Suppressor macrophage (primary cell): Measurements from ENCODE around the gene SLC18A2.
"Not testable (repeated sequence)": the region's sequence is repeated elsewhere in the genome, so short reads cannot be mapped to it uniquely, and the experiment has no call there.

ENCODE experiments used
- DNase-seq, 4 experiments: peaks; one replicate each; pipeline ENCODE4 v3.0.0-alpha.2; 2020 to 2022
- total RNA-seq, 17 experiments: gene quantifications; one replicate each; lab custom pipeline; 2026; ENCODE audit warnings: mixed read lengths in 6 of 17, inconsistent platforms in 3 of 17; lab: John Stamatoyannopoulos, UW

SLC18A2 gene
- 0 to 2.3 (median 0.08) reads per million in 17 experiments for total RNA-seq

DNA sequence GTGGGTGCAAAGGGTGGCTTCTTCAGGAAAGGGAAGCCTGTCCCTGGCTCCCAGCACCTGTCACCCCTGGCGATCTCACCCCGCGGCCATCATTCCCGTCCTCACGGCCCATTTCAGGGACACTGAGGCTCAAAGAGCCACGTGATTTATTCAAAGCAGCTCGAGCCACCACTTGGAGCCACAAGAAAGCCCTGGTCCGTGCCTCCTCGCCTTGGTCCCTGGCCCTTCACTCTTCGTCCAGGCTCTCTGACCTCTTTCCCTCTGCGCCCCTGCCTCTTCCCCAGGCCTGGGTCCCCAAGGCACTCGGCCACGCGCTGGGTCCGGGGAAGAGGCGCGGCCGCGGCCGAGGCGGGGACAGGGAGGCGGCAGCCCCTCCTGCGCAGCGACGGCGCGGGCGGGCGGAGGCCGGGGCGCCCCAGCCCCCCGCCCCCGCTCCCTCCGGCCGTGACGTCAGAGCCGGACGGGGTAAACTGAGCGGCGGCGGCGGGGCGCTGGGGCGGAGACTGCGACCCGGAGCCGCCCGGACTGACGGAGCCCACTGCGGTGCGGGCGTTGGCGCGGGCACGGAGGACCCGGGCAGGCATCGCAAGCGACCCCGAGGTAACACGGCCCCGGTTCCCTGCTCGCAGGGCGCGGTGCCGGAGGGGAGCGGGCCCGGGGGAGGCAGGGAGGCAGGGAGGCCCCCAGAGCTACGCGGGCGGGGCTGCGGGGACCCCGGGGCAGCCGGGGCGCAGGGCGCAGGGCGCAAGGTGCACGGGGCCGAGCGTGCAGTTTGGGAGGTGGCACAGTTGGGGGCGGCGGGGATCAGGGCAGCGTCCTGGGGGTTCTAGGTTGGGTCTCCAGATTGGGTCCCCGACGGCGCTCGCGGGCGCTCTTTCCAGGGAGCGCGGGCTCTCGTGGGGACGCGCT is at the start of gene SLC18A2:
TSS of gene SLC18A2 (plus strand) at position 494 of the 909 bp plus-strand sequence. CDS start 580 bp downstream, outside the sequence.
- DNase-seq: no peak

DNA sequence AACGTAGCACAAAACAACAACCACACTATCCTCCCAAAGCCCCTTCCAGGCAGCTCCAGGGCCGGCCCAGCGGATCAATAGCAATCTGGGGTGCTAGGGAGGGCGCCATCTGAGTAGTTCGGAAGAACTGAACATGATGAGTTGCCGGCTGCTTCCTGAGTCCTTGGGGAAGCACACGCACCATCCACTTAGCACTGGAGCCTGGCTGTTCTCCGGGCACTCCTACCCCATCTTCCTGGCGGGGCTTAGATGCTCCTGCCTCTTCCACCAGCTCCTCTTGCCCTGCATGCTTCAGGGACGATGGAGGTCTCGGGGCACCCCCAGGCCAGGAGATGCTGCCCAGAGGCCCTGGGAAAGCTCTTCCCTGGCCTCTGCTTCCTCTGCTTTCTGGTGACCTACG is 43.7 kb upstream of the SLC18A2 start, which contains the start of gene KCNK18:
TSS of gene KCNK18 (plus strand) at position 301 of the 400 bp plus-strand sequence. CDS start at position 301, 0 bp downstream.
- no peak for DNase-seq

DNA sequence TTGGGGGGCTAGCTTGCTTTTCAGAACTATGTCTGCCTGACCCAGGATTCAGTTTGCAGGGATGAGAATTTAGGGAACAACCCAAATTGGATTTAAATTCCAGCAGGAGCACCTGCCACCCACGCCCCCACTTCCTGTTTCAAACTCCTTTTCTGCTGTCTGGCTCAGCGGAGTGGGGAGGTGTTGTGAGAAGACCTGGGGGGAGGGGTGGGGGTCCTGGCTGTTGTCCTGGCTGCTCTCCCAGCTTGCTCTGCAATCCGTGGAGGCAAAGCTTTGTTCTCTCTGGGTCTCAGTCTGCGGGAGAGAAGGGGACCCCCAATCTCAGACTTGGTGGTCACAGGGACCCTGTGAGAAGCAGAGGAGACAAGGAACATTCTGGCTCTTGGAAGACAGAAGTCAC is 42.8 kb upstream of the SLC18A2 start:
- DNase-seq: no peak

DNA sequence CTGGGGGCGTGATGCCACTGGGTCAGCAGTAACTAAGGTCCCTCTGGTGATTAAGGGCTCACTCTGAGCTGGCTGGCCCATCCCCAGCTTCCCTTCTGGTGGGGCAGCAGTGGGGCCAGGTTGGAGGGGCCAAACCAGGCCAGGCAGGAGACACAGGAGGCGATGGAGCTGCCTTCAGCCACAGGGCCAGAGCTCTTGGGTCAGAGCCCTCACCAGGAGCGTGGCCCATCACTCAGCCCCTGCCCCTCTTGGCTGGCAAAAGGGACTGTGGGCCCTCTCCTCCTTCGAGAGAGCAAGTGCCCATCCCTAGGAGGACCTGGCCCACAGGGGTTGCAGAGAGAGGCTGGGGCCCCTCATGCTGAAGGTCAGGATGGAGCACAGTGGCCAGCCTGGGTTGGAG is 39.1 kb upstream of the SLC18A2 start:
- DNase-seq: no peak

DNA sequence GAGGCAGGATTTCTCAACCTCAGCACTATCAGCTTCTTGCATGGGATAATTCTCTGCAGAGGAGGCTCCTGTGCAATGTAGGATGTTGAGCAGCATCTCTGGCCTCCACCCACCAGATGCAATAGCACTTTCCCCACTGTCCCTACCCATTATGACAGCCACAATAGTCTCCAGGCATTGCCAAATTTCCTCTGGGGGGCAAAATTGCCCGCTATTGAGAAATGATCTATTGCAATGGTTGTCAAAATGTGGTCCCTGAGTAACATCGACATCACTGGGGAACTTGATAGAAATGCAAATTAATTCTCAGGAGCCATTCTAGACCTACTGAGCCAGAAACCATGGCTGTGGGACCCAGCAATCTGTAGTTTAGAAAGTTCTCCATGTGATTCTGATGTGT is 36.6 kb upstream of the SLC18A2 start:
- no peak for DNase-seq

DNA sequence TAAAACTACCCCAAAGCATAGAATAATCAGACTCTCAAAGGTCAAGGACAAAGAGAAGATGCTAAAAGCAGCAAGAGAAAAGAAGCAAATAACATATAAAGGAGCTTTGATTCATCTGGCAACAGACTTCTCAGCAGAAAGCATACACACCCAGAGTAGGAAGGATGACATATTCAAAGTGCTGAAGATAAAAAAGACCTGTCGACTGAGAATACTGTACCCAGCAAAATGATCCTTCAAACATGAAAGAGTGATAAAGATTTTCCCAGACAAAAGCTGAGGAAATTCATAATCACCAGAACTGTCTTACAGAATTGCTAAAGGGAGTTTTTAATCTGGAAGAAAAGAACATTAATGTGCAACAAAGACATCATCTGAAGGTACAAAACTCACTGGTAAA is 28.7 kb upstream of the SLC18A2 start:
- DNase-seq: no peak

DNA sequence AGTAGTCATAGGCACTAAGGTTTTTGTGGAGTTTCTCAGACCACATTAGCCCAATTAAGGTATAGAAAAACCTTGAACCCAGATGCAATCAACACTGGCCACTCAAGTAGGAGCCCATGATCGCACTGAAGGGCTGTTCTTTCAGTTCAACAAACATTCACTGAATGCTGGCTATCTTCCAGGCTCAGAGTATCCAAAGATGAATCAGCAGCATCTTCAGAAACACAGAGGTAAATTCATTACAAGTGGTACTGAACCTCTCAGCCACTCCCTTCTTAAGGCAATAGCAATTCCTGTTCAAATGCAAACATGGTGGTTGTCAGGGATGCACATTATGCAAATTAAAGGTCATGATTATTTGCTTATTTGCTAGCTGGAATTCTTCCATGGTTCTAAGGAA is 26.5 kb upstream of the SLC18A2 start:
- no peak for DNase-seq

DNA sequence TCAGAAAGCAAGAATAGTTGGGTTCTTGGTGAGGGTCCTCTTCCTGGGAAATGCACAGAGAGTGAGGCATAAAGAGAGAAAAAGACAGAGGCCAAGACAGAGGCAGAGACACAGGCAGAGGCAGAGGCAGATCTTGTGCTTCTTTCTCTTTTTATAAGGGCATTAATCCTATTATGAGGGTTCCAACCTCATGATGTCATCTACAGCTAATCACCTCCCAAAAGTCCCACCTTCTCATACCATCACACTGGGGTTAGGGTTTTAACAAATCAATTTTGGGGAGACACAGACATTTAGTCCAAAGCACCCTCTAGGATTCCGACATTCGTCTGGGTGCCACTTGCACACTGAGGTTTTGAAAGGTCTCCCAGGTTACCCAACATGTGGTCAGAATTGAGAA is 25.8 kb upstream of the SLC18A2 start:
- DNase-seq: no peak

DNA sequence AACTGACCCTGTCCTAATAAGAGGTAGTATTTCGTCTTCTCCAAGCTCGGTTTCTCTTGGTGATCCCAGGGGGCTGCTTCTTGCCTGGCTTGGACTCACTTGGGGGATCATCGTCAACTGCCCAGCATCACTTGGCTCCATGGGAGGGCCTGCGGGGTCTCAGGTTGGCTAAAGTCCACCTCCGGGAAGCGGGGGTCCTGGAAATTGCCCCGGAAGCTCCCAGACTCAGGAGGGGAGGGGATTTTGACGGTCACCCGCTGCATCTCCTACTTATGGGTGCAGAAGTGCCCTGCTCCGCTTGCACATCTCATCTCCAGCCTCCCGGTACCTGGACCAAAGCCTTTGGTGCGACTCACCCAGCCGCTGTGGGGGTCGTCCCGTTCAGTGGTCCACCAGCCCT is 24.9 kb upstream of the SLC18A2 start:
- DNase-seq: no peak

DNA sequence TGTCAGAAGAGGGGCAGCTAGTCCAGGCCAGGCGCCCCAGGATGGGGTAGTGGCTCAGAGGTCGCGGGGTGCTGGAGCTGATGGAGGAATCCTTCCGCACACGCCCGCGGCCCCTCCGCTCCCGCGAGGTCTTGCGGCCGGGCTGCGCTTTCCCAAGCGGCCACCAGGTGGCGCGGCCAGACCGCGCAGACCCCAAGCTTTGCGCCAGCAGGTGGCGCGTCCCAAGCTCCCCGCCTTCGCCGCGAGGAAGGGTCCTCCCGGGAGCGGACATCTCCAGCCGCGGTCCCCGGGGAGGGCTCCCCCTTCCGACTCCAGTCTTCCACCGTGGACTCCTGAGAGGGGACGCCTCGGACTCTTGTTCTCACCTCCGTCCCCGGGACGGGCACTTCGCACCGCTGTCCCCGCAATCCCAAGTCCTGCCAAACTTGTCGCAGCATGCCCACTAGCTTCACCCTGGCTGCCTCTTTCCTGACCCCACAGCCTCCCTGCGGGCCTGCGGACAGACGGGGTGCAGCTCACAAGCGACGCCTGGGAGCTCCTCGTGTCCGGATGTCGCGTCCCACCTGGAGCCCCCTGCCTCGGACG is 24.2 kb upstream of the SLC18A2 start:
- peak; percentile 69 to 91 (median 82) for DNase-seq

DNA sequence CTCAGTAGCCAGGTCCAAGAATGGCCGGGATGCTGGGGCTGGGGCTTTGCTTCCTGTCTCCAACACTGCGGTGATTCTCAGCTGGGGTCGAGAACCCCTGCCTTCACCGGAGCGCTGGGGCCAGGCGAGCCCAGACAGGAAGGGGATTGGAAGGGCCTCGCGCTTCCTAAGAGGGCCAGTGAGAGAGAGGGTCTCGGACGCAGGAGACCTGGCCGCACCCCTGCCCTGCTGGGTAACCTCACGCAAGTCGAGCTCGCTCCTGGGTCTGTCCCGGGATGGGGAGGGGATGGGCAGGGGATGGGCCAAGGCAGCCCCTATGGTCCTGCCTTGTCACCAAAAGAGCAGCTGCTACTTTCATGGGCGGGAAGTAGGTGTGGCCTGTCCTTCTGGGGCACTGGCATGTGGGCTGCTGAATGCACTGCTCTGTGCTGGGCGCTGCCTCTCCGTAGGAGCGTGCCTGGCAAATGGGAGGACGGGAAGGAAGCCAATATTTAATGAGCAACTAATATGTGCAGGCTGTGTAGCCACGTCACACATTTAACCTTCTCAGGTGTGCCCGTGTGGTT is 23.6 kb upstream of the SLC18A2 start:
- peak in 3 of 4 experiments; percentile 11 to 35 (median 33) for DNase-seq

DNA sequence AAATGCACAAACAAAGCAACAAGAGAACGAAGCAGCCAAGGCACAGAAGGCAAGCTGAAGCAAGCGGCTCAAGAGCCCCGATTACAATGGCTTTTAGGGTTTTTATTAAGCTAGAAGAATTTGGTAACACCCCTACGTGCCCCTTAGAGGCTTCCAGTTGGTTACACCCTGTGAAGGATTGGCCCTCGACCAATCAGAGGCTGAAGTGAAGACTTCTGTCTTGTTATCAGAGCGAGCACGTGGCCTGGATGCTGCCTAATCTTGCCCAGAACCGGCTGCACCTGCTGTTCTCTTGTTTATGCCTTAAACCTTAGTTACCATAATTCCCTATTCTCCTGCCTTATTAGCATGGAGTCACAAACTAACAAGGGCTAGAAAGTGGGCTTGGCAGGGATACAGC is 22.3 kb upstream of the SLC18A2 start:
- no peak for DNase-seq

DNA sequence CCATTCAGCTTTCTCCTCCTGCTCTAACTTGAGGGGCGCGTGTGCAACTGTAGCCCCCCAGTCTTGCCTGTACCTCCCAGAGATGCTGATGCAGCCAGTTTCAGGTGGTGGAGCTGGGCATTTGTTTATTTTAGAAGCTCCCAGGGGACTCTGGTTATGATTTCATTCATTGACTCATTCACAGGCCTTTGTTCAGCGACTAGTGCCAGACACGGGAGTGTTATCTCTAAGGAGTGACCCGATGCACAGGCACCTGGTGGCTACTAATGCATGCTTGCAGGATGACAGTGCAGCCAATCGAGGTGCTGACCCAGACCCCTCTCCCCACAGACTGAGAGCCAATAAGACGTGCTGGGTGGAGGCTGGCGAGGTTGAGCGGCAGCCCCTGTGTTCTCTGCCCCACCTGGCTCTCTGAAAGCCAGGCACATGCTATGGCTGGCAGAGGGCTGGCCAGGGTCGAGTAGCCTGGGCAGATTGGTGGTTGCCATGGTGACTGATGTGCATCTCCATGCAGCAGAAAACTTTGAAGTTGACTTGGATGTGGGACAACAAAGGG is 19.7 kb upstream of the SLC18A2 start:
- no peak for DNase-seq

DNA sequence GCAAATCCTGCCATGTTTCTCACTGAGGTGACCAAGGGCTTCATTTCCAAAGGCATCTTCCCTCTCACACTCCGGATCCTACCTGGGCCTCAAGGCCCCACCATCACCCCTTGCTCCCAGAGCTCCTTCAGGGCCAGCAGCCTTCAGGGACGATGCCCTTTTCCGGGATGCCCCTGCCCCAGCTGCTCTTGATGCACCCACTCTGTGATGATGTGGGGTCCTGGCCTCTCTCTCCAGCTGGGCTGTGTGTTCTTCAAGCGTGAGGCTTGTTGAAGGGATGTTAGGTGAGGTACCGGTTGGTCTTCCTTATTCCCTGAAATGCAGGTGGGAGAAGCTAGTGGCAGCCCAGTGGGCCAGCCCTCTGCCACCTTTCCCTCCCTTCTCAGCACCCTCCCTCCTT is 18.4 kb upstream of the SLC18A2 start:
- DNase-seq: no peak

DNA sequence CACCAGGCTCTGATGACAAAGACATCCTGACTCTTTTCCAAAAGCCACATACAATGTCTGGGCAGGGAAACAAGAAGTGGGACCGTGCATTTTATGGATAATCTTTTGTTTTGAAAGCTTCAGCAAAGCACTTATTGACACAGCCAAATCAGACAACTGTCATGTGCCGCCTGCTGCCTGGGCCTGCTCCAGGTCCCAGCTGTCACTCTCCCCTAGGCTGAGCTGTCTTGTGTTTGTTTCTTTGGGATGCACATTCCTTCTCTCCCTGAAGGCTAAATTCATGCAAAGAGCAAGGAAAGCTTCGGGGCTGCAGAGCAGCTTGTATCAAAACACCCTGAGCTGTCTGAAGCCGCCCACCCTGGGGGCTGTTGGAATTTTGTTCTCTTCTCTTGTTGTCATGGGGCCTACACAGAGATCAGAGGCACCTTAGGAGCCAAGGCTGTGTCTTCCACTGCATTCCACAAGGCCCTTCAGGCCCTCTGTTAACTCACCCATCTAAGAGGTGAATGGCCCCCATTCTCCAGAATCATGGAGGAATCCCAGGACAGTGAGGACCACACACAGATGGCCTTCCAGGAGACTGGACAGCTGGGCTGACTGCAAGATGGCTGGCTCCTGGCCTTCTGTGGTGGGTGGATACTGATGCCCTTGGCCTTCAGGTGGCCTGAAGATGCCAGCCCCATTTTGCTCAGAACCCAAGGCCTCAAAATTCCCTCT is 17.8 kb upstream of the SLC18A2 start:
- DNase-seq: no peak

DNA sequence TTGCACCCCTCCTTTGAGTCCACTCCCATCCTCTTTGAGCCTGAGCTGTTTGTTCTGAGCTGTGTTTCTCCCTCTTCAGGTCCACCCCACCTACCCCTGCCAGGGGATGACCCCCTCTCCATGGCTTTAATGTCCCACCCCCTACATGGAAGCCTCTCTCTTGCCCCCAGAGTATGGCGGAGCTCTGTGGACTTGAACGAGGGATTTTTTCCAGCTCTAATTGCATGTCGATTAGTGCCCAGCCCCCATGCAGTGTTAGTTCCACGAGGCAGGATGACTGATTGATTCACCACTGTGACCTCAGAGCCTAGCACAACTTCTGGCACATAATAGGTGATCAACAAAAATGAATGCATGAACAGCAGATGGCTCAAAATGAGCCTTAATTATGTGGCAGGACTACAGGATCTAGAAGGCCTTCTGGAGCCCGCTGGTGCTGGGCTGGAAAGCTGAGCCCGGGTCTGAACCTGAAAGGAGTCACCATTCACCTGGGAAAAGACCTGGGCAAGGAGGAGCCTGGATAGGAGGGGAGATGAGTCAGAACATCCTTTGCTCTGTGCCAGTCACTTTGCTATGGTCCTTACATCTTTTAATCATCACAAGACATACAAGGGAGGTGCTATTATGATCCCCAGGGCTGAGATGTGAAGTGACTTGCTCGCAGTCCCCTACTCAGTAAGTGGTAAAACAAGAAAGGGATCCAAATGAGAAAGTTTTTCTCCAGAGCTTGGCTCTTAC is 17.1 kb upstream of the SLC18A2 start:
- no peak for DNase-seq

DNA sequence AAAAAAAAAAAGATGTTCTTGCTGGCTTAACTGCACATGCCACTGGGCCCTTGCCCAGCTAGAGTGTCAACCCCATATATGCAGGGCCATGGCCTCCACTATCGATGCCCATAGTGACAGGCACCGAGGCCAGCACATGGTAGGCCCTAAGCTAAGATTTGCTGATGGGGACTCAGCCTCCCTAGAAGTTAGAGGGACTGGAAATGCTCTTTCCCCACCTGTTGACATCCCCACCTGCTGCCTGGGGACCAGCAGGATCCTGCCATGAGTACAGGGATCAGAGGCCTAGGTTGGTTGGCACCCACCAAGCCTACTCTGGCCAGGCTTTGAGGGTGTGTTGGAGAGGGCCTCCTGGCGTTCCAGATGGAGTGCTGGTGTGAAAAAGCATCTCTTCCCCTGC is 16.0 kb upstream of the SLC18A2 start:
- DNase-seq: no peak

DNA sequence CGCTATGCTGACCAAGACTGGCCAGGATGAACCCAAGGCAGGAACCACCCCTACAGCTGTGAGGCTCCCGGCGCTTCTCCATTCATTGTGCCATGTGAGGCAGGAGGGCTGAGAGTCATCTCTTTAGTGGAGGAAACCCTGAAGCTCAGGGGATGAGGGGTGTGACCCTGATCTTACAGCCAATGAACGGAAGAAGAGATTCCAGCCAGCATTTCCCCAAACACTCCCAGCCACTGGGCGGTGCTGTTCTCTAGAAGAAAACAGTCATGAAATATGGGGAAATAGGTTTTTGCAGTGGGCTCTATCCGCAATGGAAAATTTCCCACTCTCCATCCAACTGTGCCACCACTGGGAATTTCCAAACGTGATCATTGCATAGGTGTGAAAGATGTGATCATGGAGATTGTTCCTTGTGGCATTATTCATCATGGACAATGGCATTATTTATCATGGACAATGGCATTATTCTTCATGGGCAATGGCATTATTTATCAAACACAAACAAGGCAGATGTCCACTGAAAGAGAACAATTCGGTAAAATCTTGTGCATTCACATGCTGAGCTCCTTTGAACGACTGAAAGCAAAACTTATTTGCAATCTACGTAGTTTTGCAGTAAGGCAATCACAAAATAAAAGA is 14.0 kb upstream of the SLC18A2 start:
- peak; percentile 71 to 80 (median 76) for DNase-seq

DNA sequence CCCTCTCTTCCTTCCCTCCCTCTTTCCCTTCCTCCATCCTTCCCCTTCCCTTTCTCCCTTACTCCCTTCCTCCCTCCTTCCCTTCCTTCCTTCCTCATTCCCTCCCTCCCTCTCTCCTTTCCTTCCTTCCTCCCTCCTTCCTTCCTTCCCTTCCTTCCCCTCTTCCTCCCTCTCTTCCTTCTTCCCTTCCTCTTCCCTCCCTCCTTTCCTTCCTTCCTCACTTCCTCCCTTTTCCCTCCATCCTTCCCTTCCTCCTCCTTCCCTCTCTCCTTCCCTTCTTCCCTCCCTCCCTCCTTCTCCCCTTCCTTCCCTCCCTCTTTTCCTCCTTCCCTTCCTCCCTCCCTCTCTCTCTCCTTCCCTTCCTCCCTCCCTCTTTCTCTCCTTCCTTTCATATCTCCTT is 12.7 kb upstream of the SLC18A2 start:
- DNase-seq: no peak

DNA sequence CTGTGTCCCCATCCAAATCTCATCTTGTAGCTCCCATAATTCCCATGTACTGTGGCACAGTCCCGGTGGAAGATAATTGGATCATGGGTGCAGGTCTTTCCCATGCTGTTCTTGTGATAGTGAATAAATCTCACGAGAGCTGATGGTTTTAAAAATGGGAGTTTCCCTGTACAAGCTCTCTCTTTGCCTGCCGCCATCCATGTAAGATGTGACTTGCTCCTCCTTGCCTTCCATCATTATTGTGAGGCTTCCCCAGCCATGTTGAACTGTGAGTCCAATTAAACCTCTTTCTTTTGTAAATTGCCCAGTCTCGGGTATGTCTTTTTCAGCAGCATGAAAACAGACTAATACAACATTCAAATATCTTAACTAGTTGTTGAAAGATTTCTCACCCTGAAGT is 10.8 kb upstream of the SLC18A2 start:
- not testable (repeated sequence) for DNase-seq

DNA sequence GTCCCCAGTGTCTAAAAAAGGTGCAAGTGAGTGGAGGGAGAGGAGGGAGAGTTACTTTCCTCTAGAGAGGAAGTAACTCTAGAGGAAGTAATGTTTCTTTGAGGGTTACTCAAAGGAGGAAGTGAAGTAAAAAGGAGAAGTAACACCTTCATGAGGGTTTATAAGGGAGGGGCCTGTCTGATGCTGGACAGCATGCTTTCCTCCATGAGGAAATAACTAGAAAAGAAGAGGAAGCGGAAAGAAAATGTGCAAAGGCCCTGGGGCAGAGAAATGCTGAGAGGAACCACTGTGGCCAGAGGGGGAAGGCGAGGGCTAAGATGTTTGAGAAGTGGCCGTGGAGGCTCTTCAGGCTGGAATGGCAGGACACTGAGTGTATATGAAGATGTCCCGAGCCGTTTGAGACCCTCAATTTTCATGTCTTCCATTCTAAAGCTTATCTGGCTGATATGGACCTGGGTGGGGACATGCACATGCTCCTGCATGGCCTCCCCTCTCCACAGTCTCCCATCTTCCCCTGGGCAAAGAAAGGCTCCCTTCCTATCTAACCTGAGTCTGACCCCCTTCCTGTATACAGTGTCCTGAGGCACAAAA is 3.4 kb upstream of the SLC18A2 start:
- DNase-seq: peak; percentile 61 to 91 (median 72)
